ENCODE measurements around the gene ACKR1. TPM values are rescaled to one million over a fixed set of nuclear protein-coding genes. Genes with fewer than 3 reads are reported as not detected.
A peak's percentile ranks its signal among the peaks of the same experiment; 100 is the strongest.

ACKR1 gene
- total RNA-seq, 1 donor from 2014 or later = not detected

DNA sequence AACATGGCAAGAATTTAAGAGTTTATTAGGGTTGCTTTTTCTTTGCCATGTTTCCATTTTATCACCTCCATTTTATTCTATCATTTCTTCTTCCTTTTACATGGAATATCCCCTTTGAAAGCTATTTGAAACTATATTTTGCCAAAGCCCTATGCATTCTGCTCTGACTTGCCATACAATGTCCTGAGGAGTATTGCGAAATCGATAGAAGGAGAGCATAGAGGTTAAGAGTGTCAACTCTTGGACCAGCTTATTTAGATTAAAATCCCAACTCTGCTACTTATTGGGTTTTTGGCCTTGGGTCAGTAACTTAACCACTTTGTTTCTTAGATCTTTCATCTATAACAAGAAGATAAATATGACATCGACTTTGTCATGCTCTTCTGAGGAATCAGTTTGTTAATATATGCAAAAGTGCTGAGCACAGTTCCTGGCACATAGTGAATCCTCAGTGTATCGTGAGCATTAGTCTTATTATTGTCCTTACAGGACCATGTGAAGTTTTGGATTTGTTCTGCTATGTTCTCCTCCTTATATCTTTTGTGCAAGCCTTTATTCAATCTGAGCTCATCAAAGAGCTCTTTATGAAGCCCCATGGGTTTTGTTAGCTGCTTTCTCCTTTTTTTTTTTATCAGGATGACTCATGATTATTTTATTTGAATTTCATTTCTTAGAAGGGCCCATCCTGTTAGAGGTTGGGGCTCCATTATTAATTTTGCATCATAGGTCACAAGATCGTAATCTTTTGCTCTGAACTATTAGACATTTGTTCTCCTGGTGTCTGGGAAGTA is 17.6 kb downstream of the ACKR1 start:
- H3K27ac Mint-ChIP-seq = no peak overlapping the region
- DNase-seq = peak; percentile 28
- intact Hi-C loops (cut with micrococcal nuclease) = no loop called here
- no peaks in the 10 kb centered on the region for H3K36me3 Mint-ChIP-seq (ENCODE audit: low read depth)
- no peaks in the 10 kb centered on the region for H3K4me1 Mint-ChIP-seq
- peaks cover 2% of the 10 kb centered on the region for H3K27me3 Mint-ChIP-seq
- H3K4me3 Mint-ChIP-seq = no peak overlapping the region
- H3K9me3 Mint-ChIP-seq = no peaks in the 10 kb centered on the region

DNA sequence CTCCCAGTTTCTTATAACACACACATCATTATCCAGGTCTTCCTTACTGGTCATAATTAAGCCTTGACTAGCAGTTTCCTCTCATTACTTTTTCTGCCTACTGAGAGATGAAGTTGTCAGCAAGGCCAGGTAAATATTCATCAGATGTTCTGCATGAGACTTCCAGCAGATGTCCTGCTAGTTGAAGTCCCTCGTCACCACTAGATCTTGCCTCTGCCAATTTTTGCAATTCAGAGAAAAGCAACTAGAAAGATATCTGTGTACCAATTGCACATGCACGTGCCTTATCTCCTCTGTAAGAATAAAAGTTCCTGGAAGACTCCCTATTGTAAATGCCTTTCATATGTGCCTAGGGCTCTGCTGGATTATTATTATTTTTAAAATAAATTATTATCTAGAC is 18.3 kb downstream of the ACKR1 start:
- Mint-ChIP-seq H3K36me3 (ENCODE audit: low read depth) (no peaks in the 10 kb centered on the region), H3K9me3 (no peaks in the 10 kb centered on the region), H3K4me1 (no peaks in the 10 kb centered on the region), H3K27me3 (peaks cover 2% of the 10 kb centered on the region), H3K4me3 (no peak overlapping the region), H3K27ac (no peak overlapping the region)
- peak; percentile 21 for DNase-seq
- intact Hi-C loops (cut with micrococcal nuclease) = no loop called here

DNA sequence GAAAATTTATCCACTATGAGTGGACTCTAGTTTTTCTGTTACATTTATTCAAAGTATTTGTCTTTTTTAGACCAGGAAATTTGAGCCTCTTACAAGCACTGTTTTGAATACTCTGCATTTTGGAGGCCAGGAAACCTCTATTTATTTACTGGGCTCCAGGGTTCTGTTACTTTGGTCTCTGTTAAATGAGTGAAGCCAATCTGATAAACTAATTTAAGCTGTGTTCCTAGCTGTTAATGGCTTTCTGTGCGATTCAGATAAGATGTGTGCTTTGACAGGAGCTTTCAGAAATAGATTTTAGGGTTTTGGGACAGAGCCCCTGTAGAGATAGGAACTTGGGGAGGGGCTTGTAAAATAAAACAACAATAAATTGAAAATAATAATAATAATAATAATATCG is 23.9 kb downstream of the ACKR1 start:
- intact Hi-C loops (cut with micrococcal nuclease) = no loop called here
- H3K27ac Mint-ChIP-seq = no peak overlapping the region
- DNase-seq = no peak
- no peaks in the 10 kb centered on the region for H3K4me1 Mint-ChIP-seq
- H3K27me3 Mint-ChIP-seq = peaks cover 2% of the 10 kb centered on the region
- H3K36me3 Mint-ChIP-seq (ENCODE audit: low read depth) = no peaks in the 10 kb centered on the region
- H3K9me3 Mint-ChIP-seq = no peaks in the 10 kb centered on the region
- no peak overlapping the region for H3K4me3 Mint-ChIP-seq

DNA sequence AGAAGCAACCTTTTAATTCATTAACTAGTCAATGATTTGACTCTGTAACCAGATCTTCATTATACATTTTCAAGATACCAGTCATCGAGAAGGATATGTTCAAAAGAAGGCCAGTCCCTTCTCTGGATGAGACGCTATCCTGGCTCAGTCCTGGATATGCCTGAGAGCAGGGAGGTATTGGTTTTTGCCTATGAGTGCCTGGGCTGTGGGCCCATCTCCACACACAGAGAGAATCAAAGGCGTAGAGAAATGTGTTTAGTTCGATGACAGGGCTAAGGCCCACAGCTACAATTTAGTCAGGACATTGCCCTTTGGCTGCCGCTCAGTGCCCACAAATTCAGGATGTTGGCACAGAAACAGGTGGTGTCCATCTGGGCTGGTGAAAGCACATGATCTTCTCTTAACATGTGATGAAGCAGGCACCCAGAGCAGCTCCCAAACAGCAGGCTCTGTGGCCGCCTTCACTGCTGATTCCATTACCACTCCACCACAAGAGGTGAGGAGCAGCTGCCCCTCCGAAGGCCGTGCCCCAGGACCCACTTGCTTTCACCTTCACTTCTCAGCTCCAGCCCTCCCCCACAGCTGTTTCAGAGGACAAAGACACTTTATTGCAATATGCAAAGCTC is 24.7 kb downstream of the ACKR1 start:
- DNase-seq = peak; percentile 49
- intact Hi-C loops (cut with micrococcal nuclease) = no loop called here
- H3K4me1 Mint-ChIP-seq = no peaks in the 10 kb centered on the region
- no peak overlapping the region for H3K27ac Mint-ChIP-seq
- no peaks in the 10 kb centered on the region for H3K36me3 Mint-ChIP-seq (ENCODE audit: low read depth)
- no peak overlapping the region for H3K4me3 Mint-ChIP-seq
- H3K27me3 Mint-ChIP-seq = no peaks in the 10 kb centered on the region
- no peaks in the 10 kb centered on the region for H3K9me3 Mint-ChIP-seq

DNA sequence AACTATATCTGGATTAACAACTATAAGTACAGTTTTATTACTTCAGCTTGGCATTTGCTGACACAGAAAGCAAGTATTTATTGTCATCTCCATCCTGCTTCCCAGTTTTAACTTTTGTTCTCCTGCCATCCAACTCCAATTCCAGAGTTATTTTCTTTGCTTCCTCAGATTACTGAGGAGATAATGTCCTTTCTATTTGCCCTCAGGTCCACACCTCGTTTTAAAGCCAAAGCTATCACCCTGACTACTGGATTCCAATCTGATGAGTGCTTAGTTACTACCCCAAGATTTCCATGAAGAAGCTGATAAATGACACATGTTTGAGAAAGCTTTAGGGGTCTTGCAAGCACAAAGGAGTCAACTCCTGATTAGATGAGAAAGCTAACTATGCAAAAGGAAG is 25.2 kb downstream of the ACKR1 start:
- H3K27ac Mint-ChIP-seq = no peak overlapping the region
- H3K27me3 Mint-ChIP-seq = peaks cover 1% of the 10 kb centered on the region
- no peaks in the 10 kb centered on the region for H3K4me1 Mint-ChIP-seq
- H3K9me3 Mint-ChIP-seq = no peaks in the 10 kb centered on the region
- DNase-seq = no peak
- intact Hi-C loops (cut with micrococcal nuclease) = no loop called here
- H3K36me3 Mint-ChIP-seq (ENCODE audit: low read depth) = no peaks in the 10 kb centered on the region
- no peak overlapping the region for H3K4me3 Mint-ChIP-seq

DNA sequence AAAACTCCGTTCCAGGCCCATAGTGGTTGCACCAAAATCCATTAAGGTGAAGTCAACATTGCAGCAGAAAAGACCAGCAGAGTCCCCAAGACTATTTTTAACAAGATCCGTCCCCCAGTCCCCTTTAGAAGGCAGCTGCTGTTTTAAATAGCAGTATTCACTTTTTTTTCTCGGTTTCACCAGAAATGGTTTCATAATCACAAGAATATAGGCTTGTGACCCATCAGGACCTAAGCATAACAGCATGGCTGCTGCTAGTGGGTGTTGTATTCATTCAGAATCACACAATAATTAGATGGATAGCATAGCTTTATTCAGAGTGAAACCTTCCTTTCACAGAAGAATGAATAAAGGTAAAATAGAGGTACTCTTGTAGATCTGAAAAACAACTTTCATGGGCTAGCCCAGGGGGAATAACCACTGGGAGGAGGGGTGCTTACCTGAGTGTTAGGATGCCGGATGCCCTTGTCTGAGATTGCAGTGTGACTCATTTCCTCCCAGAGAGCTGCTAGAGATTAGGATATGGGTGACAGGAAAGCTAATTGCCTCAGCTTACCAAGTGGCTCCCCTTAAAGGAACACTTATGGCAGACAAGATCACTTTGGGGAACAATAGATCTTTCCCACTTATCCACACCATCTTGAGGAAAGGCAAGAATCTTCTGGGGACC is 35.0 kb downstream of the ACKR1 start:
- H3K9me3 Mint-ChIP-seq = no peaks in the 10 kb centered on the region
- no peaks in the 10 kb centered on the region for H3K4me1 Mint-ChIP-seq
- H3K27ac Mint-ChIP-seq = no peak overlapping the region
- no peak overlapping the region for H3K4me3 Mint-ChIP-seq
- intact Hi-C loops (cut with micrococcal nuclease) = no loop called here
- no peaks in the 10 kb centered on the region for H3K36me3 Mint-ChIP-seq (ENCODE audit: low read depth)
- peaks cover 4% of the 10 kb centered on the region for H3K27me3 Mint-ChIP-seq
- no peak for DNase-seq

DNA sequence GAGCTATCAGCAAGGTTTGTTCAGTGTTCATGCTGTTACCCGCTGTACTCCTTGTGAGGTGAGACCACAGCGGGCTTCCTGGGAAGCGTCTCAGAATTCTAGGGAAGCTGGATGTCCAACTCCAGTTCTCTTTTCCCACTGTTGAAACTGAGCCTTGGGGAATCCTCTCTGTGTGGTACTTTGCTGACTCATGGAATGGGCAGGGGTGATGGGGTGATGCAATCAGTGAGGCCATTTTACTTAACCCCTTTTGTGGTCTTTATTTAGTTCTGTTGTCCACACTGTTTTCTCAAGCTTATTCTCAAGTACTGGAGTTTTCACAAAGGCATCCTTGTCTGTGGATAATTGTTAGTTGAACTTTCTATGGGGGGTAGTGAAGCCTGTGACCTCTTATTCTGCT is 42.6 kb downstream of the ACKR1 start:
- Mint-ChIP-seq H3K4me1 (no peaks in the 10 kb centered on the region), H3K9me3 (no peaks in the 10 kb centered on the region), H3K36me3 (ENCODE audit: low read depth) (no peaks in the 10 kb centered on the region), H3K27me3 (peaks cover 3% of the 10 kb centered on the region), H3K4me3 (no peak overlapping the region), H3K27ac (no peak overlapping the region)
- DNase-seq = no peak
- intact Hi-C loops (cut with micrococcal nuclease) = no loop called here

DNA sequence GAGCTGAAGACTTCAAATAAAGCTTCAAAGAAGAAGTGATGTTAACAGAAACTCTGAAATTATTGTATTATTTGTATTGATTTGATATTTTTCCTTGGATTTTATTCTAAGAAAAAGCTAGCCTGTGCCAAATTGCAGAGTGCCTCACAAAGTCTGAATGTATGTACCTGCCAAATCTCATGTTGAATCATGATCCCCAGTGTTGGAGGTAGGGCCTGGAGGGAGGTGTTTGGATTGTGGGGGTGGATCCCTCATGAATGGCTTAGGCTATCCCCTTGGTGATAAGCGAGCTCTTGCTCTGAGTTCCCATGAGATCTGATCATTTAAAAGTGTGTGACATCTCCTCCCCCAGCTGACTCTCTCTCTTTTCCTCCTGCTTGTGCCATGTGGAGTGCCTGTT is 43.6 kb downstream of the ACKR1 start:
- no peak overlapping the region for H3K27ac Mint-ChIP-seq
- no peaks in the 10 kb centered on the region for H3K36me3 Mint-ChIP-seq (ENCODE audit: low read depth)
- H3K4me1 Mint-ChIP-seq = no peaks in the 10 kb centered on the region
- DNase-seq = no peak
- H3K27me3 Mint-ChIP-seq = peaks cover 3% of the 10 kb centered on the region
- no peak overlapping the region for H3K4me3 Mint-ChIP-seq
- H3K9me3 Mint-ChIP-seq = no peaks in the 10 kb centered on the region
- intact Hi-C loops (cut with micrococcal nuclease) = no loop called here

DNA sequence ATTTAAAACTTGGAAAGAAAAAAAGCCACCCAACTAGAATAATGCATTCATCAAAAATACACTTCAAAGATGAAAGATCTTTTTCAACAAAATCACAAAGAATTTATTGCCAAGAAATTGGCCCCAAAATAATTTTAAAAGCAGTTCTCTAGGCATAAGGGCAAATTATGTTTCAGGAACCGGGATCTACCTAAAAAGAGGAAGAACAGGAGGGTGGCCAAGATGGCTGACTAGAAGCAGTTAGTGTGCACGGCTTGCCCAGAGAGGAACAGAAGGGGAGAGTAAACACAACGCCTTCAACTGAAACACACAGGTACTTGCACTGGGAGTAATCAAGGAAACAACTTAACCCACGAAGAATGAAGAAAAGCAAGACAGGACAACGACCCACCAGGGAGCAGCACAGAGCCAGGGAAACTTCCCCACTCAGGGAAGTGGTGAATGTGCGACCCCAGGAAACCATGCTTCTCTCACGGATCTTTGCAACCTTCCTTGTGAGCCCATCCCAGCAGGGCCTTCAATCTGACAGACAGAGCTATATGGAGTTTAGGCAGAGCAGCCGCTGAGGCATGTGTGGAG is 46.1 kb downstream of the ACKR1 start:
- H3K36me3 Mint-ChIP-seq (ENCODE audit: low read depth) = no peaks in the 10 kb centered on the region
- no peaks in the 10 kb centered on the region for H3K27me3 Mint-ChIP-seq
- H3K27ac Mint-ChIP-seq = no peak overlapping the region
- intact Hi-C loops (cut with micrococcal nuclease) = no loop called here
- DNase-seq = no peak
- no peaks in the 10 kb centered on the region for H3K4me1 Mint-ChIP-seq
- H3K9me3 Mint-ChIP-seq = no peaks in the 10 kb centered on the region
- H3K4me3 Mint-ChIP-seq = no peak overlapping the region

Other genes with a start within 250 kb of the ACKR1 start
- gene IFI16, start 195.0 kb upstream of the ACKR1 start, total RNA-seq = 217 and 223 TPM in 2 replicates
- 75.9 and 80.1 TPM in 2 replicates for gene AIM2, start 128.1 kb upstream of the ACKR1 start, total RNA-seq
- gene CADM3, start 33.3 kb upstream of the ACKR1 start, total RNA-seq = not detected in 2 replicates
- gene FCER1A, start 97.5 kb downstream of the ACKR1 start, total RNA-seq = not detected in 2 replicates
- not detected in 2 replicates for gene OR10J4, start 227.3 kb downstream of the ACKR1 start, total RNA-seq
- not detected in 2 replicates for gene OR10J1, start 234.8 kb downstream of the ACKR1 start, total RNA-seq

Data from activated CD4-positive, alpha-beta T cell treated with anti-CD3 and anti-CD28 coated beads, Interleukin-2, amount 10 ng/mL, durations not matched to agents 24 days and 14 days (primary cell).